Thyroid gland (tissue), 4 donors: ENCODE results near the gene BMPR1B.

Source experiments
- CTCF ChIP-seq, 6 experiments: fragments of 200-600 bp in 3 of 6; fragments of 450-650 bp in 3 of 6; sonication (generic) in 3 of 6; IDR thresholded peaks; one replicate each; pipeline ENCODE4 v1.5.1; 2016 to 2019; ENCODE audit warnings: antibody characterized with exemption in 6 of 6, mild to moderate bottlenecking in 2 of 6, inconsistent platforms in 1 of 6, moderate library complexity in 1 of 6
- POLR2A ChIP-seq, 2 donors: fragments of 450-650 bp; IDR thresholded peaks; one replicate each; pipeline ENCODE4 v1.6.1; 2017; ENCODE audit warnings: antibody characterized with exemption in 2 of 2, mild to moderate bottlenecking in 2 of 2, moderate library complexity in 1 of 2

- TF ChIP-seq CTCF (IDR thresholded peaks at IDR 0.05) (no peak), POLR2A (IDR thresholded peaks at IDR 0.05) (no peak)
These were observed 399.8 kb downstream of the BMPR1B start for GRCh38 chr4:95157596-95157995.
